Activated CD8-positive, alpha-beta T cell treated with anti-CD3 and anti-CD28 coated beads for 36 hours (primary cell): ENCODE data around the gene NACC1. TPM values are rescaled to one million over a fixed set of nuclear protein-coding genes. Genes with fewer than 3 reads are reported as not detected.

Experiments
- ATAC-seq: fragments of 200-7000 bp; cut with Tn5 transposase; one replicate; pipeline ENCODE4 v1.10.0; 2021; ENCODE audit warnings: mild to moderate bottlenecking, moderate library complexity
- CTCF ChIA-PET: fragments of 350-600 bp; sonication (Branson Sonifier 250); formaldehyde crosslinking; loops from one replicate; lab custom pipeline; 2021; ENCODE audit warnings: antibody characterized with exemption; lab: Charles Lee
- POLR2A ChIA-PET: fragments of 350-600 bp; sonication (Branson Sonifier 250); formaldehyde crosslinking; loops from one replicate; lab custom pipeline; 2021; ENCODE audit warnings: antibody characterized with exemption; lab: Charles Lee
- DNase-seq: peaks from one replicate; pipeline ENCODE4 v3.0.0-alpha.2; 2020
- H3K27ac Mint-ChIP-seq: one replicate; pipeline ENCODE4 v1.8.0; 2021; ENCODE audit warnings: mild to moderate bottlenecking, mixed read lengths
- H3K27me3 Mint-ChIP-seq: one replicate; pipeline ENCODE4 v1.8.0; 2021; ENCODE audit warnings: mixed read lengths
- H3K36me3 Mint-ChIP-seq: one replicate; pipeline ENCODE4 v1.8.0; 2021; ENCODE audit warnings: low read depth, mixed read lengths
- H3K4me1 Mint-ChIP-seq: one replicate; pipeline ENCODE4 v1.8.0; 2021; ENCODE audit warnings: low read depth, mixed read lengths
- H3K4me3 Mint-ChIP-seq: one replicate; pipeline ENCODE4 v1.8.0; 2021; ENCODE audit warnings: mild to moderate bottlenecking, moderate library complexity, mixed read lengths
- H3K9me3 Mint-ChIP-seq: one replicate; pipeline ENCODE4 v1.8.0; 2021; ENCODE audit warnings: mixed read lengths
- intact Hi-C: fragments of 100-400 bp; cut with micrococcal nuclease; formaldehyde crosslinking; loops from one replicate; pipeline ENCODE4 v1.10.0; 2022
- total RNA-seq, 2 experiments: library from RNA; stranded (reverse); gene quantifications; one replicate each; pipeline ENCODE4 v1.2.3, GENCODE V29; 2021
- TF ChIP-seq, protein P1 (sequence below): fragments of 200-600 bp; IDR thresholded peaks from one replicate; pipeline ENCODE4 v1.8.0; 2022; ENCODE audit warnings: antibody characterized with exemption, mild to moderate bottlenecking

Gene NACC1
- total RNA-seq, result 10 to 100 TPM; 73.8 to 87.5 TPM

DNA sequence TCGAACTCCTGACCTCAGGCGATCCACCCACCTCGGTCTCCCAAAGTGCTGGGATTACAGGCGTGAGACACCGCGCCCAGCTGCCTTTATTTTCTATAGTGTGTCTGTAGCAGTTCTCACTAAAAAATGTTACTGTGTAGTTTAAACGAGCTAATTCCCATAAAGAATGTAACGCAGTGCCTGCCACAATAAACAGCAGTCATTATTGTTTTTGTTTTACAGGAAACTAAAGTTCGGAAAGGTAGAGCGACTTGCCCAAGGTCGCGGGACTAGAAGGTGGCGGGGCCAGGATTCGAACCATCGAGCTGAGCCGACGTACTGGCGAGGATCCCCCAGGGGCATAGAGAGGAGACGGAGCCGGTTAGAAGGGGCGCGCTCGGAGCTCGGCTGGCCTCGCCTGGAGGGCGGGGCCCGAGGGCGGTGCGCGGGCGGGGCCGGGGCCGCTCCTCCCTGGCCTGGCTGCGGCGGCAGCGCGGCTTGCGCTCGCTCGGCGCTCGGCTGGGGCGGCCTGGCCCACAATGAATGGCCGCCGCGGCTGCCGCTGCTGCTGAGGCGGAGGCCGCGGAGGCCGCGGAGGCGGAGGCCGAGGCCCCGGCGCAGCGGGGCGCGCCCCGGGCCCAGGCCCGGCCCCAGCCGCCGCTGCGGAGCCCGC lies at the start of gene NACC1:
TSS of gene NACC1 (plus strand) at position 493 of the 652 bp plus-strand sequence. CDS start 16,944 bp downstream, outside the sequence.
- Mint-ChIP-seq H3K36me3 (peaks cover 24% of the 10 kb centered on the region), H3K27me3 (no peaks in the 10 kb centered on the region), H3K4me1 (peaks cover 52% of the 10 kb centered on the region), H3K9me3 (no peaks in the 10 kb centered on the region), H3K27ac (peak within 1 kb of the TSS; percentile 95), H3K4me3 (peak within 1 kb of the TSS; percentile 86)
- CTCF ChIA-PET, result interaction anchor here (0.6 to 5.4 kb wide), 9 partner anchors 13 to 152 kb away, joined by 3 to 39 read pairs (median 4); partner anchors contain the start of genes IER2 and STX10
- POLR2A ChIA-PET, result interaction anchor here (0.7 to 7.6 kb wide), 9 partner anchors 12 to 721 kb away, joined by 3 to 63 read pairs (median 19); partner anchors contain the start of genes IER2, LYL1 and STX10
- DNase-seq (peak; percentile 92), ATAC-seq (peak; percentile 84)
- TF ChIP-seq, protein P1, sequence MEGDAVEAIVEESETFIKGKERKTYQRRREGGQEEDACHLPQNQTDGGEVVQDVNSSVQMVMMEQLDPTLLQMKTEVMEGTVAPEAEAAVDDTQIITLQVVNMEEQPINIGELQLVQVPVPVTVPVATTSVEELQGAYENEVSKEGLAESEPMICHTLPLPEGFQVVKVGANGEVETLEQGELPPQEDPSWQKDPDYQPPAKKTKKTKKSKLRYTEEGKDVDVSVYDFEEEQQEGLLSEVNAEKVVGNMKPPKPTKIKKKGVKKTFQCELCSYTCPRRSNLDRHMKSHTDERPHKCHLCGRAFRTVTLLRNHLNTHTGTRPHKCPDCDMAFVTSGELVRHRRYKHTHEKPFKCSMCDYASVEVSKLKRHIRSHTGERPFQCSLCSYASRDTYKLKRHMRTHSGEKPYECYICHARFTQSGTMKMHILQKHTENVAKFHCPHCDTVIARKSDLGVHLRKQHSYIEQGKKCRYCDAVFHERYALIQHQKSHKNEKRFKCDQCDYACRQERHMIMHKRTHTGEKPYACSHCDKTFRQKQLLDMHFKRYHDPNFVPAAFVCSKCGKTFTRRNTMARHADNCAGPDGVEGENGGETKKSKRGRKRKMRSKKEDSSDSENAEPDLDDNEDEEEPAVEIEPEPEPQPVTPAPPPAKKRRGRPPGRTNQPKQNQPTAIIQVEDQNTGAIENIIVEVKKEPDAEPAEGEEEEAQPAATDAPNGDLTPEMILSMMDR, result no peak
- intact Hi-C loops, result loop anchor here (5.0 kb wide), 1 partner anchor 34 kb away; the partner anchor contains the start of genes IER2 and STX10

DNA sequence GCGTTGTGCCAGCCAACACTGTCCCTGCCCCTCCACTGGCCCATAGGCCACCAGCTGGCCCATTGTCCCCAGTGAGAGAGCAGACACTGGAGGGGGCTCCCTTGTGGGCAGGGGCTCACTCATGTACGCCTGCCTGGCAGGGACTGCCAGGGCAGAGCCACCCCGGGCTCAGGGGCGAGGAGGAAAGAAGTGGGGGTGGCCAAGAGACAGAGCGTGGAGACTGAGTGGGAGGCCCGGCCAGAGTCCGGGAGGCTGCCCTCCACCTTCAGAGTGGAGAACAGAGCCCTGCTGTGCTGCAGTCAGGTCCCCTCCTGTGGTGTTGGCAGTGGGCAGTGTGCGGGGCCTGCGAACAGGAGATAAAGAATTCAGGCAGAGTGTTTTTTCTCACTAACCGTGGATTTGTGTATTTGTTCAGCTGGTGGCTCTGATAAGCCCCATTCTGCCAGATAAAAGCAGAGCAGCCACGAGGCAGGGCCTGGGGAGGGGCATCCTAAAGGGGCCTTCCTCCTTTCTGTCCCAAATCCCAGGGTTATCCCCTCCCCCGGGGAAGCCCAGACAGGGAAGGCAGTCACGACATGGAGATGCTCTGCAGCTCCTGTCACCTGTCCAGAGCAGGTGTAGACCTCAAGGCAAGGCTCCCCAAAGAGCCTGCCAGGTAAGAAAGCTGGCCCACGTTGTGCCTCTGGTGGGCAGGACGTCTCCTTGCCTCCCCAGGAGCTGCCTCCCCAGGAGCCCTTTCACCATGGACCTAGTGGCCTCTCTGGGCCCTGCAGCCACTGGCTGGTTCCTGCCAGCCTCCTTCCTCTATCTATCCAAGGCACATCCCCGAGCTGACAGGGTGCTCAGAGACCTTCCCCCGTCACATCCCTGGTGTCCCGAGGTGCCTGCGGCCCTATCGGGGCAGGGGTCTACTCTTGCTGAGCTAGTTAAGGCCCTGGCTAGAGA lies 48.4 kb upstream of the NACC1 start:
- intact Hi-C loops, result no loop called here
- Mint-ChIP-seq H3K27ac (no peak overlapping the region), H3K36me3 (no peaks in the 10 kb centered on the region), H3K27me3 (no peaks in the 10 kb centered on the region), H3K9me3 (no peaks in the 10 kb centered on the region), H3K4me1 (no peaks in the 10 kb centered on the region), H3K4me3 (no peak overlapping the region)
- no peak for DNase-seq
- TF ChIP-seq, protein P1, result no peak
- ATAC-seq, result no peak
- POLR2A ChIA-PET, result no interaction called here
- CTCF ChIA-PET, result interaction anchor here (1.2 to 3.5 kb wide), 7 partner anchors 9 to 104 kb away, joined by 3 to 30 read pairs (median 7); no protein-coding TSS in a partner anchor

DNA sequence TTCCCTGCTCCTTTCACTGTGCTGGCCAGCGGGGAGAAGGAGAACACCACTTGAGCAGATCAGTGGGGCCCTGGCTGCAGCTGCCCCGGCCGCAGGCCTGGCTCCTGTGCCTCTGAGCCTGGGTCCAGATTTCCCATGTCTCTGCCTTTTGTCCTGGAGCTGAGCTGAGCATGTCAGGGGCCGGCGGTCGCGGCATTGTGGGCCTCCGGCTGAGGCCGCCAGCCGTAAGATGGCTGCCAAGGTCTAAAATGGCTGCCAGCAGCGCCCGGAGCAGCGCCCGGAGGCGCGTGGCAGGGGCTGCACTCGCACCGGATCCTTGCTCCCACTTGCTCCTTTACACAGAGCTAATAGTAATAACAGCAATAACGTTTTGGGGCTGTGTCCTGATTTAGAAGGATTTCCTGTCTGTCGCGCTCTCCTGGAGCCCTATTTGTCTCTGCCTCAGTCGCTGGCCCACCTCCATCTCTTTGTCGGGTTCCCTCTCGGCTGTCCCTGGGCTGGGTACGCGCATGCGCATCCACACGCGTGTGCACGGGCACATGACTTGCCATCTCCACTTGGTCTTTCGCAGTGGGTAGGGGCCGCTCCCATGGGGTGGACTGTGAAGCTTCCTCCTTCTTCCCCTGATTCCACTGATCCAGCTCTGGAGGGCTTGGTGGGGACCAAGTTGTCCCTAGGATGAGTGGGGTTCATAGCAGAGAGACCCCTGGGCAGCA lies 47.5 kb upstream of the NACC1 start:
- intact Hi-C loops, result no loop called here
- Mint-ChIP-seq H3K9me3 (no peaks in the 10 kb centered on the region), H3K36me3 (no peaks in the 10 kb centered on the region), H3K27me3 (no peaks in the 10 kb centered on the region), H3K4me3 (no peak overlapping the region), H3K4me1 (no peaks in the 10 kb centered on the region), H3K27ac (no peak overlapping the region)
- DNase-seq (no peak), ATAC-seq (no peak)
- POLR2A ChIA-PET, result no interaction called here
- CTCF ChIA-PET, result interaction anchor here (1.3 to 3.5 kb wide), 5 partner anchors 10 to 105 kb away, joined by 4 to 30 read pairs (median 7); no protein-coding TSS in a partner anchor
- TF ChIP-seq, protein P1, result no peak

DNA sequence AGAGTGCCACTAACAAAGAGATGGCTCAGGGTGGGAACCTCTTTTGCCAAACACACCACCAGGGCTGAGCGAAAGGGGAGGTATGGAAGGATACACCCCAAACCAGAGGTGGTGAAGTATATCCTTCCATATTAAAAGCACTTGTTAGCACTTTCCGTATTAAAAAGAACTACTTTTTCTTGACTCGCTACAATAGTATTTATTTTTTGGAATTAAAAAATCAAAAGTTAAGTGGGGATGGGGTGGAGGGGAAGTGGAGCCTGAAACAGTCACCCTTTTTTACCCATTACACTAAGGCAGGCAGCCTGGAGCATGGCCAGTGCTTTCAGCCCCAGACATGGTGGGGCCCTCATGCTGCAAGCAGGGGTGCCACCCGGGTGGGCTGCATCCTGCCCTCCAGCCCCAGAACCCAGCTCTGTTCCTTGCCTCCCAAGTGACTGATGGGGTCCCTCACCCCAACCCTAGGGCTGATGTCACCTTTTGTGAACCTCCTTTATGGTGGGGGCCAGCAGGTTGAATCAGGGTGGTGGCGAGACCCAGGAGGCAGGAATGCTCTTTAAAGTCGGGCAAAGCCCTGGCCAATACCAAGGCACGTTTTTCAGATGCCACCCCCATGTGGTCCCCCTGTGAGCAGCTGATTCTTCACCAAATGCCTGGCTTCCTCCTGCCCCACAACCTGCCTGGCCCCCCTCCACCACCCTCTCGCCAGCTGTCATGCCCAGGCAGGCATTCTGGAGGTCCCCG lies 46.4 kb upstream of the NACC1 start:
- no peak overlapping the region for H3K27ac Mint-ChIP-seq
- ATAC-seq (no peak), DNase-seq (no peak)
- POLR2A ChIA-PET, result no interaction called here
- H3K4me1 Mint-ChIP-seq, result no peaks in the 10 kb centered on the region
- TF ChIP-seq, protein P1, result no peak
- CTCF ChIA-PET, result interaction anchor here (2.0 to 3.0 kb wide), 2 partner anchors 11 to 94 kb away, joined by 6 to 30 read pairs; no protein-coding TSS in a partner anchor
- no peak overlapping the region for H3K4me3 Mint-ChIP-seq
- H3K9me3 Mint-ChIP-seq, result no peaks in the 10 kb centered on the region
- H3K27me3 Mint-ChIP-seq, result no peaks in the 10 kb centered on the region
- H3K36me3 Mint-ChIP-seq, result no peaks in the 10 kb centered on the region
- intact Hi-C loops, result no loop called here
